Fibroblast of villous mesenchyme (primary cell): ENCODE measurements around the gene LTB4R2. TPM values are rescaled to one million over a fixed set of nuclear protein-coding genes. Genes with fewer than 3 reads are reported as not detected.
A peak's percentile ranks its signal among the peaks of the same experiment; 100 is the strongest.

ENCODE experiments used
- DNase-seq: peaks from one replicate; pipeline ENCODE4 v3.0.0-alpha.2; 2010; ENCODE audit warnings: low read depth
- H3K4me3 ChIP-seq: 2 replicates; pipeline ENCODE4 v1.5.1; 2011; ENCODE audit warnings: low read depth, mild to moderate bottlenecking, low read length
- CTCF ChIP-seq: IDR thresholded peaks from 2 replicates; pipeline ENCODE4 v1.5.1; 2012; ENCODE audit warnings: low read depth, mild to moderate bottlenecking, low read length; ENCODE audit not compliant: insufficient read depth
- total RNA-seq: library from RNA; depleted of rRNA; stranded (reverse); fragments of >200 nt; gene quantifications from 2 replicates; pipeline ENCODE4 v1.2.3, GENCODE V29; 2012

Gene LTB4R2
- total RNA-seq, 1 donor, result 3.9 TPM

- no peak for TF ChIP-seq CTCF
- H3K4me3 ChIP-seq, result no peak overlapping the region
- no peak for DNase-seq
Measured at GRCh38 chr14:24291446-24292117, 18.4 kb upstream of the LTB4R2 start.

GRCh38 chr14:24292118-24292807 is 17.7 kb upstream of the LTB4R2 start:
- no peak for TF ChIP-seq CTCF
- no peak overlapping the region for H3K4me3 ChIP-seq
- DNase-seq, result no peak

GRCh38 chr14:24293525-24293924 is 16.4 kb upstream of the LTB4R2 start:
- no peak for DNase-seq
- no peak overlapping the region for H3K4me3 ChIP-seq
- no peak for TF ChIP-seq CTCF

- H3K4me3 ChIP-seq, result no peak overlapping the region
- TF ChIP-seq CTCF, result peak; percentile 80
- DNase-seq, result peak; percentile 84
Measured at GRCh38 chr14:24296341-24297157, 13.4 kb upstream of the LTB4R2 start.

GRCh38 chr14:24297190-24297964 is 12.6 kb upstream of the LTB4R2 start:
- DNase-seq, result no peak
- peak; percentile 46 for TF ChIP-seq CTCF
- no peak overlapping the region for H3K4me3 ChIP-seq

GRCh38 chr14:24298892-24299254 is 11.1 kb upstream of the LTB4R2 start:
- H3K4me3 ChIP-seq, result peak overlapping the region; percentile 96
- no peak for TF ChIP-seq CTCF
- peak; percentile 36 for DNase-seq
